B cell (primary cell): Measurements from ENCODE around the gene CDH5. TPM values are rescaled to one million over a fixed set of nuclear protein-coding genes. Genes with fewer than 3 reads are reported as not detected.

Experiments
- ATAC-seq: fragments of 200-7000 bp; cut with Tn5 transposase; one replicate; pipeline ENCODE4 v1.10.0; 2021; ENCODE audit warnings: low read depth, mild to moderate bottlenecking, moderate number of reproducible peaks, moderate library complexity
- CTCF ChIA-PET: fragments of 350-600 bp; sonication (Branson Sonifier 250); formaldehyde crosslinking; loops from one replicate; lab custom pipeline; 2021; ENCODE audit warnings: antibody characterized with exemption, inconsistent platforms; lab: Charles Lee
- POLR2A ChIA-PET: fragments of 350-600 bp; sonication (Branson Sonifier 250); formaldehyde crosslinking; loops from one replicate; lab custom pipeline; 2021; ENCODE audit warnings: antibody characterized with exemption; lab: Charles Lee
- DNase-seq: peaks from one replicate; pipeline ENCODE4 v3.0.0; 2013
- H2AFZ ChIP-seq: 2 replicates; pipeline ENCODE4 v1.6.1; 2012; ENCODE audit warnings: mild to moderate bottlenecking, low read depth, low read length; ENCODE audit not compliant: insufficient read depth, poor library complexity, severe bottlenecking
- H3K27ac ChIP-seq, 2 donors: 1 replicate in 1 of 2; 2 replicates in 1 of 2; pipeline ENCODE4 v1.5.1; 2012 to 2013; ENCODE audit warnings: low read length in 2 of 2, mild to moderate bottlenecking in 2 of 2, moderate library complexity in 1 of 2
- H3K27me3 ChIP-seq, 4 experiments: fragments of 200-600 bp in 1 of 4; sonication (generic) in 1 of 4; replicated peaks in 1 of 4; 1 replicate in 2 of 4; 2 replicates in 2 of 4; pipeline versions ENCODE4 v1.6.1 to v1.7.0; 2013 to 2016; ENCODE audit warnings: low read length in 3 of 4, mild to moderate bottlenecking in 2 of 4, mixed read lengths in 1 of 4, moderate library complexity in 1 of 4; ENCODE audit not compliant: insufficient read depth in 4 of 4, control insufficient read depth in 3 of 4; ENCODE audit errors: control extremely low read depth in 1 of 4
- H3K36me3 ChIP-seq, 2 experiments: replicated peaks in 1 of 2; 1 replicate in 1 of 2; 2 replicates in 1 of 2; pipeline versions ENCODE4 v1.6.1 to v1.7.1; 2013; ENCODE audit warnings: low read length in 1 of 2; ENCODE audit not compliant: insufficient read depth in 2 of 2, control insufficient read depth in 1 of 2; ENCODE audit errors: control extremely low read depth in 1 of 2, extremely low read depth in 1 of 2
- H3K4me1 ChIP-seq, 2 donors: fragments of 200-600 bp in 1 of 2; sonication (generic) in 1 of 2; 1 replicate in 1 of 2; 2 replicates in 1 of 2; pipeline versions ENCODE4 v1.5.1 to v1.6.1; 2013 to 2017; ENCODE audit warnings: low read length in 2 of 2; ENCODE audit not compliant: control insufficient read depth in 2 of 2, insufficient read depth in 2 of 2
- H3K4me2 ChIP-seq: replicated peaks from 2 replicates; pipeline ENCODE3; 2012; ENCODE audit warnings: mild to moderate bottlenecking, low read depth, low read length; ENCODE audit not compliant: poor library complexity, severe bottlenecking
- H3K4me3 ChIP-seq, 5 experiments: fragments of 200-600 bp in 1 of 5; sonication (generic) in 1 of 5; 1 replicate in 3 of 5; 2 replicates in 2 of 5; pipeline versions ENCODE4 v1.5.1 to v1.7.0; 2011 to 2016; ENCODE audit warnings: low read length in 4 of 5, mild to moderate bottlenecking in 4 of 5, low read depth in 2 of 5, control low read depth in 1 of 5, moderate library complexity in 1 of 5; ENCODE audit not compliant: insufficient read depth in 1 of 5; ENCODE audit errors: control extremely low read depth in 1 of 5, extremely low read depth in 1 of 5
- H3K79me2 ChIP-seq: fragments of 200-600 bp; sonication (generic); one replicate; pipeline ENCODE4 v1.6.0; 2016; ENCODE audit warnings: low read length; ENCODE audit not compliant: control insufficient read depth, insufficient read depth
- H3K9ac ChIP-seq: fragments of 200-600 bp; sonication (generic); 2 replicates; pipeline ENCODE4 v1.6.1; 2017; ENCODE audit warnings: mild to moderate bottlenecking, low read length, moderate library complexity
- H3K9me3 ChIP-seq, 3 donors: one replicate each; pipeline versions ENCODE4 v1.6.1 to v1.7.1; 2013; ENCODE audit warnings: low read length in 2 of 3; ENCODE audit not compliant: control insufficient read depth in 2 of 3, insufficient read depth in 1 of 3; ENCODE audit errors: control extremely low read depth in 1 of 3
- H4K20me1 ChIP-seq: 2 replicates; pipeline ENCODE4 v1.6.0; 2012; ENCODE audit warnings: mild to moderate bottlenecking, low read length; ENCODE audit not compliant: insufficient read depth, control insufficient read depth, poor library complexity, severe bottlenecking
- H3K27ac Mint-ChIP-seq: one replicate; pipeline ENCODE4 v1.8.0; 2021; ENCODE audit warnings: mixed read lengths
- H3K27me3 Mint-ChIP-seq: one replicate; pipeline ENCODE4 v1.8.0; 2021; ENCODE audit warnings: mixed read lengths
- H3K4me1 Mint-ChIP-seq: one replicate; pipeline ENCODE4 v1.8.0; 2021; ENCODE audit warnings: mixed read lengths
- H3K4me3 Mint-ChIP-seq: one replicate; pipeline ENCODE4 v1.8.0; 2021; ENCODE audit warnings: mixed read lengths
- H3K9me3 Mint-ChIP-seq: one replicate; pipeline ENCODE4 v1.8.0; 2022; ENCODE audit warnings: mixed read lengths; ENCODE audit not compliant: insufficient read depth
- CTCF ChIP-seq: fragments of 200-600 bp; IDR thresholded peaks from one replicate; pipeline ENCODE4 v1.8.0; 2022; ENCODE audit warnings: antibody characterized with exemption, mild to moderate bottlenecking
- EZH2 ChIP-seq: IDR thresholded peaks from 2 replicates; pipeline ENCODE4 v1.6.1; 2012; ENCODE audit warnings: borderline replicate concordance, low read depth, mild to moderate bottlenecking, moderate library complexity, low read length; ENCODE audit not compliant: insufficient read depth, poor library complexity, severe bottlenecking
- WGBS: methylation state at CpG from one replicate; pipeline ENCODE4 v1.1.5; 2013; ENCODE audit warnings: missing lambda C conversion rate; ENCODE audit not compliant: insufficient coverage; 5-methylcytosine and 5-hydroxymethylcytosine counted together
- intact Hi-C: fragments of 100-400 bp; cut with micrococcal nuclease; formaldehyde crosslinking; loops from one replicate; pipeline ENCODE4 v1.10.0; 2022
- polyA plus RNA-seq: library from polyadenylated mRNA; depleted of rRNA; stranded (reverse); fragments of >200 nt; gene quantifications from 2 replicates; pipeline ENCODE4 v1.2.3, GENCODE V29; 2012
- total RNA-seq, 2 donors: library from RNA; stranded (reverse); fragments of 120-200 nt in 1 of 2; gene quantifications; 1 replicate in 1 of 2; 2 replicates in 1 of 2; pipeline versions ENCODE4 v1.2.3 to v1.2.4, GENCODE V29; 2013 to 2022

CDH5 gene
- total and polyA plus RNA-seq, 2 donors (not counting 1 experiment from before 2014, with no cell fraction given): not detected

DNA sequence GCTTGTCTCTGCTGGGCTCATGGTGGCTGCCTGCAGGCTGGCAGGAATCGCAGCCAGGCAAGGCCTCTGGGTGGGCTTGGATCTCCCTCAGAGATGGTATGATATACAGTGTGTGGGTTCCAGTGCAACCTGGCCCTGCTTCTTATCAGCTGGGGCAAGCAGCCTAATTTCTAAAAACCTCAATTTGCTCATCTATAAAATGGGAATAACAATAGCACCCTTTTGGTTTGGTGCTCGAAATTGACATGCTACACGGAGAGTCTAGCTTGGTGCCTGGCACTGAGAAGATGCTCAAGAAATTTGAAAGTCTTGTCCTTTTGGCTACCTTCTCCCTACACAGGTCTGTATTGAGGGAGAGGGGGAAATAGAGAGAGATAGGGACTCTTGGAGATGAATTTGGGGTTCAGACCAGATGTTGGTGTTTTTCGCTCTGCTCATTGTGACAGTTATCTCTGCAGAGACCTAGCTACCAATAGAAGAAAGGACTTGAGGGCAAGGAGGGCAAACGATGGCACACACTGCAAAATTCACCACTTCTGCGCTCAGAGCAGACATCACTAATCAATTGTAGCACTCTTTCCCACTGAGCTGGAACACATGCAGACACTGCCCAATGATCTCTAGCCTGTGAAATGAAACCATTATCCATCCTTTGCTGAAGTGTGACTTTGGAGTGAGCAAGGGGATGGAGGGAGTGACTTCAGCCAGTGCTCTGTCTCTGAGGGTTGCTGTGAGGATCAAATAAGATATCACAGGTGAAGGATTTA lies 76.2 kb downstream of the CDH5 start:
- TF ChIP-seq EZH2 (no peak), CTCF (no peak)
- Histone ChIP-seq H3K4me3 (no peak overlapping the region), H3K9me3 (no peaks in the 10 kb centered on the region), H4K20me1 (no peaks in the 10 kb centered on the region), H3K4me2 (no peak overlapping the region), H3K4me1 (no peaks in the 10 kb centered on the region), H3K36me3 (no peaks in the 10 kb centered on the region), H2AFZ (no peak overlapping the region), H3K9ac (no peak overlapping the region), H3K27me3 (peaks cover 0 to 18% (median 8%) of the 10 kb centered on the region in 4 experiments), H3K27ac (no peak overlapping the region), H3K79me2 (no peaks in the 10 kb centered on the region)
- no peak overlapping the region for H3K27ac Mint-ChIP-seq
- H3K4me1 Mint-ChIP-seq: no peaks in the 10 kb centered on the region
- no peak overlapping the region for H3K4me3 Mint-ChIP-seq
- WGBS: 71% methylated on average over 3 of the region's 6 CpGs
- H3K9me3 Mint-ChIP-seq: no peaks in the 10 kb centered on the region
- DNase-seq (no peak), ATAC-seq (no peak)
- peaks cover 40% of the 10 kb centered on the region for H3K27me3 Mint-ChIP-seq
- CTCF ChIA-PET: interaction anchor here (0.7 to 1.9 kb wide), 2 partner anchors 36 to 37 kb away, joined by 3 to 7 read pairs; no protein-coding TSS in a partner anchor
- intact Hi-C loops: no loop called here
- POLR2A ChIA-PET: no interaction called here

- Mint-ChIP-seq H3K27ac (no peak overlapping the region), H3K27me3 (peaks cover 42% of the 10 kb centered on the region), H3K4me1 (no peaks in the 10 kb centered on the region), H3K4me3 (no peak overlapping the region), H3K9me3 (no peaks in the 10 kb centered on the region)
- Histone ChIP-seq H3K79me2 (no peaks in the 10 kb centered on the region), H2AFZ (no peak overlapping the region), H3K36me3 (no peaks in the 10 kb centered on the region), H3K4me2 (no peak overlapping the region), H3K4me3 (no peak overlapping the region), H3K9me3 (no peaks in the 10 kb centered on the region), H3K27me3 (peaks cover 0 to 18% (median 8%) of the 10 kb centered on the region in 4 experiments), H4K20me1 (no peaks in the 10 kb centered on the region), H3K27ac (no peak overlapping the region), H3K4me1 (no peaks in the 10 kb centered on the region), H3K9ac (no peak overlapping the region)
- POLR2A ChIA-PET: no interaction called here
- CTCF ChIA-PET: interaction anchor here (0.7 to 1.9 kb wide), 2 partner anchors 36 to 38 kb away, joined by 3 to 7 read pairs; no protein-coding TSS in a partner anchor
- DNase-seq: no peak
- no peak for ATAC-seq
- TF ChIP-seq CTCF (no peak), EZH2 (no peak)
- WGBS: 95% methylated on average over 3 of the region's 3 CpGs
- intact Hi-C loops: no loop called here
Observed at GRCh38 chr16:66443269-66443652, 76.8 kb downstream of the CDH5 start.
